GM06990 (cell line): ENCODE measurements around the gene HASPIN.

ENCODE experiments used
- DNase-seq: peaks from one replicate; pipeline ENCODE4 v3.0.0-alpha.2; 2011; ENCODE audit not compliant: insufficient read length; ENCODE audit errors: extremely low read depth
- H3K27me3 ChIP-seq: replicated peaks from 2 replicates; pipeline ENCODE4 v1.6.0; 2011; ENCODE audit warnings: low read length; ENCODE audit not compliant: control insufficient read depth, insufficient read depth
- H3K36me3 ChIP-seq: 2 replicates; pipeline ENCODE4 v1.5.1; 2011; ENCODE audit warnings: low read length; ENCODE audit not compliant: control insufficient read depth, insufficient read depth
- H3K4me3 ChIP-seq: replicated peaks from 2 replicates; pipeline ENCODE4 v1.5.1; 2011; ENCODE audit warnings: low read depth, mild to moderate bottlenecking, control low read depth, low read length
- CTCF ChIP-seq: IDR thresholded peaks from 2 replicates; pipeline ENCODE4 v1.5.1; 2011; ENCODE audit warnings: low read length, control low read depth, mild to moderate bottlenecking, inconsistent platforms; ENCODE audit not compliant: insufficient read depth, poor library complexity, severe bottlenecking

HASPIN gene

GRCh38 chr17:3735515-3735914 lies 11.8 kb downstream of the HASPIN start:
- Histone ChIP-seq H3K27me3 (no peaks in the 10 kb centered on the region), H3K4me3 (no peak overlapping the region), H3K36me3 (no peaks in the 10 kb centered on the region)
- TF ChIP-seq CTCF, result no peak
- no peak for DNase-seq

GRCh38 chr17:3738562-3739295 lies 15.0 kb downstream of the HASPIN start:
- Histone ChIP-seq H3K27me3 (no peaks in the 10 kb centered on the region), H3K36me3 (no peaks in the 10 kb centered on the region), H3K4me3 (no peak overlapping the region)
- DNase-seq, result no peak
- no peak for TF ChIP-seq CTCF

GRCh38 chr17:3739422-3740124 lies 15.9 kb downstream of the HASPIN start:
- H3K27me3 ChIP-seq, result no peaks in the 10 kb centered on the region
- TF ChIP-seq CTCF, result no peak
- no peaks in the 10 kb centered on the region for H3K36me3 ChIP-seq
- H3K4me3 ChIP-seq, result no peak overlapping the region
- DNase-seq, result no peak

GRCh38 chr17:3740611-3741073 lies 16.9 kb downstream of the HASPIN start:
- no peak for TF ChIP-seq CTCF
- no peaks in the 10 kb centered on the region for H3K27me3 ChIP-seq
- H3K36me3 ChIP-seq, result no peaks in the 10 kb centered on the region
- no peak overlapping the region for H3K4me3 ChIP-seq
- DNase-seq, result peak; percentile 65

- no peak for DNase-seq
- TF ChIP-seq CTCF, result no peak
Measured at GRCh38 chr17:3744014-3744413, 20.3 kb downstream of the HASPIN start.

More at GRCh38 chr17:3744014-3744413, 20.3 kb downstream of the HASPIN start:
- Histone ChIP-seq H3K36me3 (no peaks in the 10 kb centered on the region), H3K27me3 (no peaks in the 10 kb centered on the region), H3K4me3 (no peak overlapping the region)
